Peyer's patch (tissue), 4 donors: ENCODE data around the gene TRAPPC2L. TPM values are rescaled to one million over a fixed set of nuclear protein-coding genes. Genes with fewer than 3 reads are reported as not detected.

Source experiments
- DNase-seq, 3 donors: peaks; one replicate each; pipeline ENCODE4 v3.0.0-alpha.2; 2017 to 2019
- H3K27ac ChIP-seq, 4 donors: fragments of 200-600 bp; sonication (generic); one replicate each; pipeline ENCODE4 v1.5.1; 2016 to 2019
- H3K27me3 ChIP-seq, 2 donors: fragments of 200-600 bp; sonication (generic); one replicate each; pipeline ENCODE4 v1.5.1; 2019
- H3K36me3 ChIP-seq, 3 donors: fragments of 200-600 bp; sonication (generic); one replicate each; pipeline ENCODE4 v1.5.1; 2016 to 2019
- H3K4me1 ChIP-seq, 4 donors: fragments of 200-600 bp; sonication (generic); one replicate each; pipeline ENCODE4 v1.5.1; 2016 to 2019
- H3K4me3 ChIP-seq, 4 donors: fragments of 200-600 bp; sonication (generic); 1 replicate in 3 of 4; 2 replicates in 1 of 4; pipeline ENCODE4 v1.5.1; 2016 to 2019; ENCODE audit warnings: mild to moderate bottlenecking in 1 of 4
- H3K9me3 ChIP-seq, 4 donors: fragments of 200-600 bp; sonication (generic); one replicate each; pipeline ENCODE4 v1.5.1; 2016 to 2019; ENCODE audit warnings: mild to moderate bottlenecking in 1 of 4
- CTCF ChIP-seq, 6 experiments: fragments of 450-650 bp in 4 of 6; fragments of 200-600 bp in 2 of 6; sonication (generic) in 1 of 6; IDR thresholded peaks; one replicate each; pipeline ENCODE4 v1.5.1; 2017 to 2019; ENCODE audit warnings: antibody characterized with exemption in 6 of 6, mild to moderate bottlenecking in 3 of 6, moderate library complexity in 1 of 6
- POLR2A ChIP-seq, 2 donors: fragments of 450-650 bp; IDR thresholded peaks; one replicate each; pipeline ENCODE4 v1.5.1; 2017; ENCODE audit warnings: antibody characterized with exemption in 2 of 2, mild to moderate bottlenecking in 2 of 2, moderate library complexity in 2 of 2
- total RNA-seq, 4 donors: library from RNA; depleted of rRNA; stranded (reverse); fragments of >200 nt; gene quantifications; one replicate each; pipeline ENCODE4 v1.1.0, GENCODE V29; 2016

Gene TRAPPC2L
- total RNA-seq, 4 donors from 2014 or later = 20.4 to 47.9 (median 35.4) TPM

DNA sequence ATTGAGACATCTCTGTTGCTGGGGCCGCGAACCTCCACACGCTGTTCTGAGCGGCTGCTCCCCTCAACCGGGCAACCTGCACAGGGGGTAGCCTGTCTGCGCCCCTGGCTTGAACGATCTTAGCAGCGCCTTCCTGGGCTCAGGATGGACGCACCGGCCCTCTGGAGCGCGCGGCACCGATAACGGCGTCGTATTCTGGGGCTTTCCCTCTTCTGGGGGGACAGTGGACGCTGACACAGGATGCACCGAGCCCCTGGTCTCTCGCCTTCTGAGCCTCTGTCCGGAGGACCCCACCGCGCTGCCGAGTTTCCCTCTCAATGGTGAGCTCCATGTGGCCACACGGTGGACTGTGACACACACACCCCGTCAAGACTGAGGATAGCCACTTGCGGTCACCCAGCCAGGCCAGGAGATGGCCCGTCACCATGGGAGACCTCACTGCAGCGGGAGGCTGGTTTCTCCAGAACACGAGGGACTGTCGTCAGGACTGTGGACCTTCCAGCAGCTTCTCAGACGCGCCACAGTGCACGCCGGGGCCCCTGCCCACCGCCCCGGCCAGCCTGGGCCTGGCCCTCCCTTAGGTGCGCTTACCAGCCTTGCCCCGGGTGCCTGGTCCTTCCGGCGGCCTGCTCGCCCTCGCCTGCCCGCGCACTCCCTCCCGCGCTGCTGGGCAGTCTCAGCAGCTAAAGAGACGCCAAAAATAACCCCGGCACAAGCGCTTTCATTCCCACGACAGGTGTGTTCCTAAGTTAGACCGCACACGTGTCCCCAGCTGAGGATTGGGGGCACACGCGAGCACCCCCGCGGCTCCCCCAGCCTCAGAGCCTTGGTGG is 39.5 kb downstream of the TRAPPC2L start:
- Histone ChIP-seq H3K27ac (no peak overlapping the region), H3K36me3 (peaks cover 0 to 5% (median 0%) of the 10 kb centered on the region in 3 donors), H3K4me3 (no peak overlapping the region), H3K4me1 (no peaks in the 10 kb centered on the region), H3K9me3 (no peaks in the 10 kb centered on the region), H3K27me3 (no peaks in the 10 kb centered on the region)
- no peak for DNase-seq
- TF ChIP-seq POLR2A (IDR thresholded peaks at IDR 0.05) (no peak), CTCF (IDR thresholded peaks at IDR 0.05) (no peak)

DNA sequence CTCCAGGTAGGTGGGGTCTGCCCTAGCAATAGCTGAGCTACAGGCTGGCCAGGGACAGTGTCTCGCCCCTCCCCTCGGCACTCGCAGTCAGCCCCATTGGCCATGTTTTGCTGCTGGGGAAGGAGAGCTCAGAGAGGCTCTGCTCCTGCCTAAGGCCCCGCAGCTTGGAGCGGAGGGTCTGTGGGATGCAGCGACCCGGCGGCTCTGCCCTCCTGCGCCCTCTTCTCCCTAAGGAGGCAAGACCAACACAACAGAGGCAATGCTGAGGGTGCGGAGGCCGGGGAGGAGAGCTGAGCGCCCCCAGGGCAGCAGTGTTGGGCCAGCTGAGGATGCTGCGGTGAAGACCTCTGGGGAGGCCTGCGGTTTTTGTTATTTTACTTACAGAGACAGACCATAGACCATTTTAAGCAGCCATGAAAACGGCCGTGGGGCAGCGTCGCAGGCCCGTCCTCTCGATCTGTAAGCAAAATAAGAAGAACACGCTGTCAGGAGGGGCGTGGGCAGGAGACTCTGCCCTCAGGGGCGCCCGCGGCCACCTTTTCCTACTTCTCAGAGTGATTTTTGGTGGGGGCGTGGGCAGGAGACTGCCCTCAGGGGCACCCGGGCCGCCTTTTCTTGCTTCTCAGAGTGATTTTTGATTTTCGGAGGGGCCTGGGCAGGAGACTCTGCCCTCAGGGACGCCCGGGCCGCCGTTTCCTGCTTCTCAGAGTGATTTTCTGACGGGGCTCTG is 40.9 kb downstream of the TRAPPC2L start:
- Histone ChIP-seq H3K4me1 (no peaks in the 10 kb centered on the region), H3K4me3 (no peak overlapping the region), H3K9me3 (no peaks in the 10 kb centered on the region), H3K27ac (no peak overlapping the region), H3K27me3 (no peaks in the 10 kb centered on the region), H3K36me3 (peaks cover 0 to 5% (median 0%) of the 10 kb centered on the region in 3 donors)
- TF ChIP-seq POLR2A (IDR thresholded peaks at IDR 0.05) (no peak), CTCF (IDR thresholded peaks at IDR 0.05) (no peak)
- no peak for DNase-seq

GRCh38 chr16:88899901-88900661 is 43.2 kb downstream of the TRAPPC2L start:
- Histone ChIP-seq H3K4me3 (no peak overlapping the region), H3K9me3 (no peaks in the 10 kb centered on the region), H3K27ac (no peak overlapping the region), H3K4me1 (no peaks in the 10 kb centered on the region), H3K27me3 (no peaks in the 10 kb centered on the region), H3K36me3 (peaks cover 0 to 5% (median 0%) of the 10 kb centered on the region in 3 donors)
- TF ChIP-seq CTCF (IDR thresholded peaks at IDR 0.05) (no peak), POLR2A (IDR thresholded peaks at IDR 0.05) (no peak)
- DNase-seq = no peak

GRCh38 chr16:88900662-88901052 is 43.7 kb downstream of the TRAPPC2L start:
- H3K36me3 ChIP-seq = peaks cover 0 to 5% (median 0%) of the 10 kb centered on the region in 3 donors
- no peaks in the 10 kb centered on the region for H3K9me3 ChIP-seq
- H3K4me1 ChIP-seq = no peaks in the 10 kb centered on the region
- TF ChIP-seq POLR2A (IDR thresholded peaks at IDR 0.05) (no peak), CTCF (IDR thresholded peaks at IDR 0.05) (no peak)
- DNase-seq = no peak
- H3K4me3 ChIP-seq = no peak overlapping the region
- H3K27ac ChIP-seq = no peak overlapping the region
- no peaks in the 10 kb centered on the region for H3K27me3 ChIP-seq

DNA sequence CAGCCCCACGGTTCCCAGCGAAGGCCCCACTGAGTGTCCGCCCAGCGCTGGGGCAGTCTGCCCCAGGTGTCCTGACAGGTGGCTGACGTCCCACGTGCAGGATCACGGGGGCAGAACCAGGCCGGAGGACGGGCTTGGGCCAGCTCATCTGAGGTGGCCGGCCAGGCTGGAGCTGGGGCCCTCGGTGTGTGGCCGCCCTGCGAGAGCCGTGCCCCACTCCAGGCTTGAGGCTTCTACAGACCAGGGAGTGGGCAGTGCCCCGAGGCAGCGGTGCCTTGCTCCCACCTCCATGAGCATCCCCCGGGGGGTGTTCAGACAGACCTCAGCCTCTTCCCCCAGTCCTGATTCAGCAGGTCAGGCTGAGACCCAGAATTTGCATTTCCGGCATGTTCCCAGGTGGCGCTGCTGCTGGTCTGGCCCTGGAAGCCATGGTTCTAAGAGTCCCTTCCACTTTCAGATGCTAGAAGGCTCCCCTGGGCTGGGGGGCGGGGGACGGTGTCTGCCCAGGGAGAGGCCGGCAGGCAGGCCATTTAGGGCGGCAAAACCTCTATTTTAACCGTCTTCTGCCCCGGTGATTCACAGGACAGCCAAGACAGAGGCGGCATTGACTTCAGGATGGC is 44.9 kb downstream of the TRAPPC2L start:
- TF ChIP-seq CTCF (IDR thresholded peaks at IDR 0.05) = no peak
- no peak for TF ChIP-seq POLR2A (IDR thresholded peaks at IDR 0.05)
- no peaks in the 10 kb centered on the region for H3K27me3 ChIP-seq
- H3K9me3 ChIP-seq = no peaks in the 10 kb centered on the region
- H3K27ac ChIP-seq = no peak overlapping the region
- no peaks in the 10 kb centered on the region for H3K4me1 ChIP-seq
- DNase-seq = no peak
- peaks cover 0 to 5% (median 0%) of the 10 kb centered on the region in 3 donors for H3K36me3 ChIP-seq
- no peak overlapping the region for H3K4me3 ChIP-seq
